Neural cell (in vitro differentiated cells): ENCODE results near the gene COX4I1.

Experiments used
- RAD21 ChIP-seq: fragments of 450-650 bp; conservative IDR thresholded peaks from 2 replicates; pipeline ENCODE4 v1.6.1; 2014; ENCODE audit warnings: antibody characterized with exemption, mild to moderate bottlenecking, moderate library complexity
- TAF1 ChIP-seq: IDR thresholded peaks from 2 replicates; pipeline ENCODE4 v1.6.1; 2012; ENCODE audit warnings: low read depth
- TF ChIP-seq, protein P1 (sequence below): fragments of 450-650 bp; IDR thresholded peaks from 2 replicates; pipeline ENCODE4 v1.5.1; 2014; ENCODE audit warnings: antibody characterized with exemption, mild to moderate bottlenecking, moderate library complexity; ENCODE audit not compliant: poor library complexity, severe bottlenecking

GRCh38 chr16:85819771-85820170 is 20.3 kb downstream of the COX4I1 start:
- TF ChIP-seq, protein P1, sequence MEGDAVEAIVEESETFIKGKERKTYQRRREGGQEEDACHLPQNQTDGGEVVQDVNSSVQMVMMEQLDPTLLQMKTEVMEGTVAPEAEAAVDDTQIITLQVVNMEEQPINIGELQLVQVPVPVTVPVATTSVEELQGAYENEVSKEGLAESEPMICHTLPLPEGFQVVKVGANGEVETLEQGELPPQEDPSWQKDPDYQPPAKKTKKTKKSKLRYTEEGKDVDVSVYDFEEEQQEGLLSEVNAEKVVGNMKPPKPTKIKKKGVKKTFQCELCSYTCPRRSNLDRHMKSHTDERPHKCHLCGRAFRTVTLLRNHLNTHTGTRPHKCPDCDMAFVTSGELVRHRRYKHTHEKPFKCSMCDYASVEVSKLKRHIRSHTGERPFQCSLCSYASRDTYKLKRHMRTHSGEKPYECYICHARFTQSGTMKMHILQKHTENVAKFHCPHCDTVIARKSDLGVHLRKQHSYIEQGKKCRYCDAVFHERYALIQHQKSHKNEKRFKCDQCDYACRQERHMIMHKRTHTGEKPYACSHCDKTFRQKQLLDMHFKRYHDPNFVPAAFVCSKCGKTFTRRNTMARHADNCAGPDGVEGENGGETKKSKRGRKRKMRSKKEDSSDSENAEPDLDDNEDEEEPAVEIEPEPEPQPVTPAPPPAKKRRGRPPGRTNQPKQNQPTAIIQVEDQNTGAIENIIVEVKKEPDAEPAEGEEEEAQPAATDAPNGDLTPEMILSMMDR = no peak
- TF ChIP-seq RAD21 (no peak), TAF1 (no peak)
